RWPE2 (cell line): ENCODE data around the gene FAM222A.

Experiments used
- ATAC-seq: fragments of 200-7000 bp; cut with Tn5 transposase; 3 replicates; pipeline ENCODE4 v1.9.1; 2021; ENCODE audit warnings: low read depth
- DNase-seq: peaks from one replicate; pipeline ENCODE4 v3.0.0-alpha.2; 2020; ENCODE audit warnings: low spot score
- H3K27ac ChIP-seq: fragments of 450-650 bp; 2 replicates; pipeline ENCODE4 v1.5.1; 2017; ENCODE audit warnings: mild to moderate bottlenecking; ENCODE audit not compliant: poor library complexity, severe bottlenecking
- H3K27me3 ChIP-seq: fragments of 250-450 bp; sonication (Bioruptor Pico); 2 replicates; pipeline ENCODE4 v1.5.1; 2021; ENCODE audit warnings: mild to moderate bottlenecking, moderate library complexity; ENCODE audit not compliant: insufficient read depth, poor library complexity, severe bottlenecking
- H3K36me3 ChIP-seq: fragments of 250-450 bp; sonication (Bioruptor Pico); 2 replicates; pipeline ENCODE4 v1.5.1; 2020; ENCODE audit warnings: low read depth, mild to moderate bottlenecking, moderate library complexity
- H3K4me1 ChIP-seq: fragments of 250-450 bp; sonication (Bioruptor Pico); 2 replicates; pipeline ENCODE4 v1.5.1; 2021; ENCODE audit warnings: mild to moderate bottlenecking, moderate library complexity; ENCODE audit not compliant: insufficient read depth, poor library complexity, severe bottlenecking
- H3K4me3 ChIP-seq: fragments of 250-450 bp; sonication (Bioruptor Pico); 2 replicates; pipeline ENCODE4 v1.5.1; 2021; ENCODE audit warnings: mild to moderate bottlenecking, moderate library complexity; ENCODE audit not compliant: severe bottlenecking
- H3K9me3 ChIP-seq: fragments of 250-450 bp; sonication (Bioruptor Pico); 2 replicates; pipeline ENCODE4 v1.5.1; 2021; ENCODE audit warnings: mild to moderate bottlenecking, moderate library complexity; ENCODE audit not compliant: severe bottlenecking
- TF ChIP-seq, protein P1 (sequence below): fragments of 450-650 bp; IDR thresholded peaks from one replicate; pipeline ENCODE4 v1.5.1; 2017; ENCODE audit warnings: mild to moderate bottlenecking, moderate library complexity; ENCODE audit not compliant: poor library complexity, severe bottlenecking

FAM222A gene

DNA sequence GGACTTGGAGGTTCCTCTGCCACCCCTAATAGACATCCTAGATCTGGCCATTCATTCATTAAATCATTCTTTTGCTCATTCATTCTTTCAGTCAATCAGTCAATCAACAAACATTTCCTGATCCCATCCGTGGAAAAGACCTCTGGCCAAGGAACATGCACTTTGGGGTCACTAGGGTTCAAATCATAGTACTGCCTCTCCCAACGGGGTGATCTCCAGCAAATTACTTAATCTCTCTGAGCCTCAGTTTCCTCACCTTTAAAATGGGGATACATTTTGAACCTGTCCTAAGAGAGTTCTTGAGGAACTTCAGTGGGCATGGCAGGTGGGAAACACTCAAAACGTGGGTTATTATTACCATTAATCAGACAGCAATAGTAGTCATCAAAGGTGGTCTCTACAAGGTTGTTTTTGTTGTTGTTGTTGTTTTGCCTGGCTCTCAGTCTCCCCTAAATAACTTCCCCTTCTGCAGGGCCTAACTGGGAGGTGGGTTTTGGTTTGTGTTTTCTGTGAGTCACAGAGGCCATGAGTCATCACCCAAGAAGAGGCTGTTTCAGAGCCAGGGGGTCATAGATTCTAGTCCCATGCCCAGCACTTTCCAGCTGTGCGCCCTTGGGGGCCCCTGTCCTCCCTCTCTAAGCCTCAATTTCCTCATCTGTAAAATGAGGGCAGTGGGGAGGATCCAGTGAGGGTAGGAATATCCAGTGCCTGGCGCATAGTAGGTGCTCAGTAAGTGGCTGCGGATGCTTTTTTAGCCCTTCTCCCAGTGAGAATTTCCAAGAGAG lies 16.9 kb upstream of the FAM222A start:
- Histone ChIP-seq H3K4me3 (no peak overlapping the region), H3K27me3 (no peaks in the 10 kb centered on the region), H3K27ac (no peak overlapping the region), H3K36me3 (no peaks in the 10 kb centered on the region), H3K9me3 (no peaks in the 10 kb centered on the region), H3K4me1 (no peaks in the 10 kb centered on the region)
- DNase-seq (no peak), ATAC-seq (no peak)
- TF ChIP-seq, protein P1, sequence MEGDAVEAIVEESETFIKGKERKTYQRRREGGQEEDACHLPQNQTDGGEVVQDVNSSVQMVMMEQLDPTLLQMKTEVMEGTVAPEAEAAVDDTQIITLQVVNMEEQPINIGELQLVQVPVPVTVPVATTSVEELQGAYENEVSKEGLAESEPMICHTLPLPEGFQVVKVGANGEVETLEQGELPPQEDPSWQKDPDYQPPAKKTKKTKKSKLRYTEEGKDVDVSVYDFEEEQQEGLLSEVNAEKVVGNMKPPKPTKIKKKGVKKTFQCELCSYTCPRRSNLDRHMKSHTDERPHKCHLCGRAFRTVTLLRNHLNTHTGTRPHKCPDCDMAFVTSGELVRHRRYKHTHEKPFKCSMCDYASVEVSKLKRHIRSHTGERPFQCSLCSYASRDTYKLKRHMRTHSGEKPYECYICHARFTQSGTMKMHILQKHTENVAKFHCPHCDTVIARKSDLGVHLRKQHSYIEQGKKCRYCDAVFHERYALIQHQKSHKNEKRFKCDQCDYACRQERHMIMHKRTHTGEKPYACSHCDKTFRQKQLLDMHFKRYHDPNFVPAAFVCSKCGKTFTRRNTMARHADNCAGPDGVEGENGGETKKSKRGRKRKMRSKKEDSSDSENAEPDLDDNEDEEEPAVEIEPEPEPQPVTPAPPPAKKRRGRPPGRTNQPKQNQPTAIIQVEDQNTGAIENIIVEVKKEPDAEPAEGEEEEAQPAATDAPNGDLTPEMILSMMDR, result no peak

DNA sequence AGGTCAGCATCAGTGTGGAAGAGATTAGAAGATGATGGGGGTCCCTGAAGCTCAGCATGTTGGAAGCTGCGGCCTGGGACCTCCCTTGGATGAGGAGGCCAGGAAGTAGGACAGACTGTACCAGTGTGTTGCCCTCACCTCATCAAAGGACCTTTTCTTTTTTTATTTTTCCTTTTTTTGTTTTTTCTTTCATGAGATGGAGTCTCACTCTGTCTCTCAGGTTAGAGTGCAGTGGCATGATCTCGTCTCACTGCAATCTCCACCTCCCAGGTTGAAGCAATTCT lies 16.4 kb upstream of the FAM222A start:
- TF ChIP-seq, protein P1, result no peak
- H3K4me1 ChIP-seq, result no peaks in the 10 kb centered on the region
- DNase-seq, result no peak

DNA sequence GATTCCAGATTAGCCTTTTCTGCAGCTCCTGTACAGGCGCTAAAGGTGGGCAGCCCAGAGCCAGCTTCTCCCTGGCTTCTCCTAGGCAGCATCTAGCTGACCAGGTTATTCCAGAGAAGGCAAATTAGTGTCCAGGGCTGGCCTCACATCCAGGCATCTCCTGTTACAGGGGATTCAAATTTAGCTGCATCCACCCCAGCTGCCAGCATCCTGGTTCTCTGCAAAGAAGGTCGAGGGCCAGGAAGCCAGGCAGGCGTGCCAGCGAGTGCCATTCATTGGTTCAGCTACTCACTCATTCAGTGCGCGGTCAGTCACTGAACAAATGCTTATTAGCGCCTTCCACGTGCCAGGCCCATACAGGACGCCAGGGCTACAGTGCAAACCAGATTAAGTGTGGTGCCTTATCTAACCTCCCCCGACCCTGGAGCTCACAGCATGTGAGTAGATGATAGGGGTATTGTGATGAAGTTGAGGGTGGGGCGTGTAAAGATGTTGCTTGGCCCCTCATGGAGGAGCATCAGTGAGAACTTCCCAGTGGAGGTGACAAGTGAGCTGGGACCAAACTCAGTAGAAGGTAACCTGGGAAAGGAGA lies 15.7 kb upstream of the FAM222A start:
- Histone ChIP-seq H3K4me3 (no peak overlapping the region), H3K27me3 (no peaks in the 10 kb centered on the region), H3K27ac (no peak overlapping the region), H3K9me3 (no peaks in the 10 kb centered on the region), H3K36me3 (no peaks in the 10 kb centered on the region), H3K4me1 (no peaks in the 10 kb centered on the region)
- DNase-seq, result no peak
- TF ChIP-seq, protein P1, result no peak
- ATAC-seq, result no peak

More for the DNA sequence above, 16.4 kb upstream of the FAM222A start:
- H3K27ac ChIP-seq, result no peak overlapping the region
- H3K9me3 ChIP-seq, result no peaks in the 10 kb centered on the region
- H3K4me3 ChIP-seq, result no peak overlapping the region
- H3K36me3 ChIP-seq, result no peaks in the 10 kb centered on the region
- no peaks in the 10 kb centered on the region for H3K27me3 ChIP-seq
- ATAC-seq, result no peak

DNA sequence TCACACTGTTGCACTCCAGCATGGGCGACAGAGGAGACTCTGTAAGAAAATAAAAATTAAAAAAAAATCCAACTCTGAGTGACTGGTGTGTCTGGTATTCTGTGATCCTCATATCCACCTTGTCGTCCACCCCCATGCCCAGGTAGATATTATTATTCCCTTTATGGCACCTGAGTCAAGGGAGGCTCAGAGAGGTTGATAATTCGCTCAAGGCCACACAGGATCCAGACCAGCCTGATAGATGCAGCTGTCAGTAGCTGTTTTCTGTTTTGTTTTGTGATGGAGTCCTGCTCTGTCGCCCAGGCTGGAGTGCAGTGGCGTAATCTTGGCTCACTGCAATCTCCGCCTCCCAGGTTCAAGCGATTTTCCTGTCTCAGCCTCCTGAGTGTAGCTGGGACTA lies 14.8 kb upstream of the FAM222A start:
- no peak for DNase-seq
- TF ChIP-seq, protein P1, result no peak
- Histone ChIP-seq H3K4me1 (no peaks in the 10 kb centered on the region), H3K36me3 (no peaks in the 10 kb centered on the region), H3K4me3 (no peak overlapping the region), H3K9me3 (no peaks in the 10 kb centered on the region), H3K27ac (no peak overlapping the region), H3K27me3 (no peaks in the 10 kb centered on the region)
- no peak for ATAC-seq

DNA sequence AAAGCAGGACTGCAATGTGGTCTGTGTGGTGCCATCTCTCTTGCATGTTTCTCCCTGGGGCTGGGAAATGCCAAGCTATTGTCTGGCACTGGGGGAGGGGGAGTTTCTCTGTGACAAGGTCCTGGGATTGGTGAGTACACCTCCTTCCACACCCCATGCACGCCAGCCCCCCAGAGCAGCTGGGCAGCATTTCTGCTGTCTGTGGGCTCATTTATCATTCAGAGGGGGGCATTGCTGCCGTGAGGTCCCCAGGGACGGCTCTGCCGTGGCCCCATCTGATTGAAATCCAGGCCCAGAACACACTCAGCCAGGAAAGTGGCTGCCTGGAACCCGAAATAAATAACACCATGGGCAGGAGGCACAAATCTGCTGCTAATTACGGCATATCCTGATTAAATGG lies 12.6 kb upstream of the FAM222A start:
- DNase-seq (no peak), ATAC-seq (no peak)
- TF ChIP-seq, protein P1, result no peak
- Histone ChIP-seq H3K4me3 (no peak overlapping the region), H3K9me3 (no peaks in the 10 kb centered on the region), H3K4me1 (no peaks in the 10 kb centered on the region), H3K36me3 (no peaks in the 10 kb centered on the region), H3K27me3 (no peaks in the 10 kb centered on the region), H3K27ac (no peak overlapping the region)
